Measurements from ENCODE around the gene LIN54. TPM values are rescaled to one million over a fixed set of nuclear protein-coding genes. Genes with fewer than 3 reads are reported as not detected.
A peak's percentile ranks its signal among the peaks of the same experiment; 100 is the strongest.

The LIN54 gene
- total RNA-seq, 6 donors from 2014 or later: 4.2 to 11.7 (median 9.5) TPM

DNA sequence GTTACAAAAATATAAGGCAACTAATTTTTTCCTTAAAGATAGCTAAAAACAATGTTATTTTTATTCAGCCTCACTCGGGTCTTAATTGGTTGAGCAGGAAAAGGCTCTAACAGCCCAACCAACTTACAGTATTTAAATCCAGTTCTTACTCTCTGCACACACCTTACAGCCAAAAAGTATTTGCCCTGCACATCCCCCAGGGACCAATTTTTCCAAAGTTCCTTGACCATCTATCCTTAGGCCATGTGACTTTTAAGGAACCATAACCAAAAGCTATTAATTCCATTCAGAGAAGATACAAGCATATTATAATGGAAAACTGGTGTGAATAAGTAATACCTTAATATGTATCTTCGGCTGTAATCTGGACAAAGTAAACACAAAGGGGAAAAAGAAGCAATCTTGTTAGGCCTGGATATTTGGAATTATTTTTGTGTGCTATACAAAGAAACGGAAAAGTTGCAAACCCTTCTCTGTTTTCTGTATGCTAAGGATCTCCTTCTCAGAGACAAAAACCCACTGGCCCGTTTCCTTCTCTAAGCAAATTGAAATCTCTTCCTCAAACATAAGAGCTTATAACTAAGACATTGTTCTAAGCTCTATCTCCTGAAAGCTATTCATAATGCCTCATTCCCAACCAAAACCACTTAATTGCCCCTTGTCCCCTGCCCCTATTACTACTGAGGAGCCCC, 111.1 kb downstream of the LIN54 start:
- WGBS, 2 donors: 0 to 1% methylated on average over 4 of the region's 4 CpGs
- Histone ChIP-seq H3K36me3 (peaks cover 0 to 25% (median 5%) of the 10 kb centered on the region in 4 donors), H3K4me3 (peak overlapping the region; percentile 54 to 83 (median 67)), H3K27me3 (no peaks in the 10 kb centered on the region), H3K27ac (peak overlapping the region; percentile 96 to 99 (median 98)), H3K9me3 (no peaks in the 10 kb centered on the region), H3K4me1 (peaks cover 22 to 28% (median 26%) of the 10 kb centered on the region in 4 donors)
- DNase-seq (no peak), ATAC-seq (ENCODE audit: low FRiP score in 2 of 2) (no peak)
- TF ChIP-seq POLR2AphosphoS5 (IDR thresholded peaks at IDR 0.05) (no peak), EP300 (IDR thresholded peaks at IDR 0.05) (no peak), POLR2A (IDR thresholded peaks at IDR 0.05) (no peak)
- TF ChIP-seq, protein P1, sequence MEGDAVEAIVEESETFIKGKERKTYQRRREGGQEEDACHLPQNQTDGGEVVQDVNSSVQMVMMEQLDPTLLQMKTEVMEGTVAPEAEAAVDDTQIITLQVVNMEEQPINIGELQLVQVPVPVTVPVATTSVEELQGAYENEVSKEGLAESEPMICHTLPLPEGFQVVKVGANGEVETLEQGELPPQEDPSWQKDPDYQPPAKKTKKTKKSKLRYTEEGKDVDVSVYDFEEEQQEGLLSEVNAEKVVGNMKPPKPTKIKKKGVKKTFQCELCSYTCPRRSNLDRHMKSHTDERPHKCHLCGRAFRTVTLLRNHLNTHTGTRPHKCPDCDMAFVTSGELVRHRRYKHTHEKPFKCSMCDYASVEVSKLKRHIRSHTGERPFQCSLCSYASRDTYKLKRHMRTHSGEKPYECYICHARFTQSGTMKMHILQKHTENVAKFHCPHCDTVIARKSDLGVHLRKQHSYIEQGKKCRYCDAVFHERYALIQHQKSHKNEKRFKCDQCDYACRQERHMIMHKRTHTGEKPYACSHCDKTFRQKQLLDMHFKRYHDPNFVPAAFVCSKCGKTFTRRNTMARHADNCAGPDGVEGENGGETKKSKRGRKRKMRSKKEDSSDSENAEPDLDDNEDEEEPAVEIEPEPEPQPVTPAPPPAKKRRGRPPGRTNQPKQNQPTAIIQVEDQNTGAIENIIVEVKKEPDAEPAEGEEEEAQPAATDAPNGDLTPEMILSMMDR (IDR thresholded peaks at IDR 0.05): no peak

- ATAC-seq (ENCODE audit: low FRiP score in 2 of 2) (no peak), DNase-seq (peak in 1 of 2 donors; percentile 27)
- H3K36me3 ChIP-seq: peaks cover 3 to 34% (median 12%) of the 10 kb centered on the region in 4 donors
- 32 to 34% methylated on average over 7 of the region's 7 CpGs for WGBS, 2 donors
- H3K4me1 ChIP-seq: peaks cover 22 to 28% (median 26%) of the 10 kb centered on the region in 4 donors
- no peaks in the 10 kb centered on the region for H3K27me3 ChIP-seq
- TF ChIP-seq POLR2AphosphoS5 (IDR thresholded peaks at IDR 0.05) (no peak), EP300 (IDR thresholded peaks at IDR 0.05) (no peak), POLR2A (IDR thresholded peaks at IDR 0.05) (no peak)
- TF ChIP-seq, protein P1 (IDR thresholded peaks at IDR 0.05): peak in 4 of 6 experiments; percentile 23 to 38 (median 34)
- no peaks in the 10 kb centered on the region for H3K9me3 ChIP-seq
- H3K27ac ChIP-seq: peak overlapping the region; percentile 96 to 99 (median 98)
- H3K4me3 ChIP-seq: peak overlapping the region; percentile 2 to 83 (median 67)
Observed at GRCh38 chr4:82898322-82899243, 112.0 kb downstream of the LIN54 start.

- Histone ChIP-seq H3K27ac (no peak overlapping the region), H3K4me1 (peaks cover 24 to 32% (median 28%) of the 10 kb centered on the region in 4 donors), H3K9me3 (no peaks in the 10 kb centered on the region), H3K4me3 (no peak overlapping the region), H3K36me3 (peaks cover 4 to 43% (median 15%) of the 10 kb centered on the region in 4 donors), H3K27me3 (no peaks in the 10 kb centered on the region)
- ATAC-seq (ENCODE audit: low FRiP score in 2 of 2) (no peak), DNase-seq (no peak)
- 82 to 88% methylated on average over 1 of the region's 1 CpG for WGBS, 2 donors
- TF ChIP-seq EP300 (IDR thresholded peaks at IDR 0.05) (no peak), POLR2AphosphoS5 (IDR thresholded peaks at IDR 0.05) (no peak)
Observed at GRCh38 chr4:82896755-82897154, 113.9 kb downstream of the LIN54 start.

DNA sequence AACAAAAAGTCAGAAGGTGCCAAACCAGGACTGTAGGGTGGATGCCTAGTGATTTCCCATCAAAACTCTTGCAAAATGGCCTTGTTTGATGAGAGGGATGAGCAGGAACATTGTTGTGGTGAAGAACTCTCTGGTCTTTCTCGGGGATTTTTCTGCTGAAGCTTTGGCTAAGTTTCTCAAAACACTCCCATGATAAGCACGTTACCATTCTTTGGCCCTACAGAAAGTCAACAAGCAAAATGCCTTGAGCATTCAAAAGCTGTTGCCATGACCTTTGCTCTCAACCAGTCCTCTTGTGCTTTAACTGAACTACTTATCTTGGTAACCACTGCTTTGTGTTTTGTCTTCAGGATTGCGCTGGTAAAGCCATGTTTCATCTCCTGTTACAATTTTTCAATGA, 116.7 kb downstream of the LIN54 start:
- Histone ChIP-seq H3K4me3 (no peak overlapping the region), H3K36me3 (peaks cover 4 to 43% (median 15%) of the 10 kb centered on the region in 4 donors), H3K9me3 (no peaks in the 10 kb centered on the region), H3K27me3 (no peaks in the 10 kb centered on the region), H3K27ac (no peak overlapping the region), H3K4me1 (peaks cover 30 to 36% (median 34%) of the 10 kb centered on the region in 4 donors)
- DNase-seq (no peak), ATAC-seq (ENCODE audit: low FRiP score in 2 of 2) (no peak)
- 85 to 89% methylated on average over 3 of the region's 3 CpGs for WGBS, 2 donors
- TF ChIP-seq POLR2A (IDR thresholded peaks at IDR 0.05): no peak
- no peak for TF ChIP-seq POLR2AphosphoS5 (IDR thresholded peaks at IDR 0.05)
- TF ChIP-seq EP300 (IDR thresholded peaks at IDR 0.05): no peak
- TF ChIP-seq, protein P1 (IDR thresholded peaks at IDR 0.05): no peak

DNA sequence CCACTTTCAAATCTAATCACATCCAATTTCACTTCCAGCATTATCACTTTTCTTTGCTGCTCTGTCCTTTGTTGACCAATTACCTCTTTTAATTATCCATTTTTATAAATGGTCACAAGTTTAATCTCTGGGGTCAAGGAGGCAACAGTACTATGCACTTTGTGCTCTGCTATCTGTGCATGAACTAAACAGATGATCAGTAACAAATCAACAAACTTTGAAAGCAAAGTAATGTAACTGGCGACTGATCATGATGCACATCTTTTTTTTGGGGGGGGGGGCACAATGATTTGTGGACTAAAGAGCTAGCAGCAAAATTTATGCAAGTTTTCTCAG, 118.2 kb downstream of the LIN54 start:
- ATAC-seq (ENCODE audit: low FRiP score in 2 of 2): no peak
- Histone ChIP-seq H3K27me3 (no peaks in the 10 kb centered on the region), H3K27ac (no peak overlapping the region), H3K36me3 (peaks cover 4 to 38% (median 15%) of the 10 kb centered on the region in 4 donors), H3K9me3 (no peaks in the 10 kb centered on the region), H3K4me3 (no peak overlapping the region), H3K4me1 (peaks cover 19 to 33% (median 26%) of the 10 kb centered on the region in 4 donors)
- DNase-seq: no peak
- TF ChIP-seq, protein P1 (IDR thresholded peaks at IDR 0.05): no peak
- WGBS, 2 donors: 82 to 86% methylated on average over 1 of the region's 1 CpG
